G401.6 (cell line): ENCODE measurements around the gene EPHB1.

Source experiments
- FAIRE-seq: peaks from 2 replicates; lab custom pipeline; 2012; peaks lifted over from hg19 to GRCh38; lab: Jason Lieb, UNC

Gene EPHB1

GRCh38 chr3:134911586-134912548, 116.8 kb downstream of the EPHB1 start:
- FAIRE-seq: no peak

- FAIRE-seq: no peak
Measured at GRCh38 chr3:134916276-134916961, 121.4 kb downstream of the EPHB1 start.

- no peak for FAIRE-seq
Measured at GRCh38 chr3:134917631-134918030, 122.6 kb downstream of the EPHB1 start.

- FAIRE-seq: no peak
Measured at GRCh38 chr3:134918441-134918840, 123.4 kb downstream of the EPHB1 start.

DNA sequence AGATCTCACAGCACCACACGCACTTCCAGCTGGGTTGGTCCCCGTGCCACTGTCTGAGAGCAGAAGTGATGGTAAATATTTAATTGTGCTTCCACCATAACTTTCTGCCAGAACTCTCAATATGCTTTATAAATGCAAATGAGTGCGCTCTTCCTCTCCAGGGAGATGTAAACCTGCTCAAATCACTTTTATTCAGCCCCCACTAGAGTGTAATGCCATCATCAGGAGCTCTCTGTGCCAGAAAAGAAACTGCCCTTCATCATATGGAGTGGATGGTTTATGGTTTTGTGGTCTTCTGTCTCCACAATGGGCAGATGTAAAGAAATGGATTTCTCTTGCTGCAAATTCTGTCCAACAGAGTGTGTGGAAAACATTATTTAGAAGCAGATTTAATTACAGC, 127.0 kb downstream of the EPHB1 start:
- FAIRE-seq: no peak

DNA sequence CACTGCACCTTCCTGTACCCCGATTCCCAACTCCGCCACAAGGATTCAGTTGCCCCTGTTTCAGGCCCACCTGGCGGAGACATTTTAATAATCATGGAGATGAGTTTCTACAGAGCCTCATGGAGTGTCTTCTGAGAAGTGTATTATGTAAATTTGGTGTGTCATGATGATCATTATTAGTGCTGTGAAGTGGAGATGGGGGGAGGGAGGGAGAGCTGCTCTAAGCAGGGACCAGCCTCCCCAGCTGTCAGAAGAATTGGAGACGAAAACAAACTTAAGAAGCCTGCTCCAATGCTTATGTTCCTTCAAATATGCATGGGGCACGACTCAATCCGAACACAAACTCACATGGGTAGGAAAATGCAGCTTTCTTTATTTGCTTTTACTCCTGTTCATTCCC, 127.8 kb downstream of the EPHB1 start:
- FAIRE-seq: no peak

DNA sequence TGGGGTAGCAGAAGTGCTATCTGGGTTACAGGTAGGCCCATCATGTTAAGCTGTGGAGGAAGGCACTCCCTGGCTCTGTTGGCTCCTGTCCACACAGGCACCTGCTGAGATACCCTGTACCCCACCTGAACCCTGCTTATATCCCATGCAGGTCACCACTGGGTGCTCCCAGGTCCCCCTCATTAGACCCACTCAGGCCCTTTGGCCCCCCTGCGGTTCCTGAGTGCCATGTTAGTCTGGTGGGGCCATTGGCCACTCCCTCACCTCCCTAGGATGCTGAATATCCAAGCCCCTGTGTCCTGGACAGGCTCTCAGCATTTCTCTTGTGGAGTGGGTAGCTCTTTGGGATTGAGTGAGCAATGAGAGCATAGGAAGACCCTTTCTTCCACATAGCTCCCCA, 128.2 kb downstream of the EPHB1 start:
- no peak for FAIRE-seq

GRCh38 chr3:134927599-134927998, 132.5 kb downstream of the EPHB1 start:
- no peak for FAIRE-seq

GRCh38 chr3:134928392-134928791, 133.3 kb downstream of the EPHB1 start:
- no peak for FAIRE-seq

DNA sequence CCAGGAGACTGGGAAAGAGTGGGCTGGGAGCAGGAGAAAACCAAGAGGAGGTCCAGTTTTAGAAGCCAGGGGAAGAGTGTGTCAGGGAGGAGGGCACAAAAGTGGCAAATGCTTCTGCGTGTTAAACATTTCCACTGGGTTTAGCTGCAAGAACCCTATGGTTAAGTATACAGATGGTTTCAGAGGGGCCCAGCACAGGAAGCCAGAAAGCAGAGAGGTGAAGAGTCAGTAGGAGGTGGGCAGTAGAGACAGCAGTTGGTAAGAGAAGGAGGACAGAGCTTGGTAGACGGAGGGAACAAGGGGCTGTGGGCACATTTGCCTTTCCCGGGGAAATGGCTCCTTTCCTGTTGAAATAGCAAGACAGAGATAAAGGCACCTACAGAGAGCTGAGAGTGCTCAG, 133.8 kb downstream of the EPHB1 start:
- FAIRE-seq: no peak

GRCh38 chr3:134929976-134930375, 134.9 kb downstream of the EPHB1 start:
- no peak for FAIRE-seq

DNA sequence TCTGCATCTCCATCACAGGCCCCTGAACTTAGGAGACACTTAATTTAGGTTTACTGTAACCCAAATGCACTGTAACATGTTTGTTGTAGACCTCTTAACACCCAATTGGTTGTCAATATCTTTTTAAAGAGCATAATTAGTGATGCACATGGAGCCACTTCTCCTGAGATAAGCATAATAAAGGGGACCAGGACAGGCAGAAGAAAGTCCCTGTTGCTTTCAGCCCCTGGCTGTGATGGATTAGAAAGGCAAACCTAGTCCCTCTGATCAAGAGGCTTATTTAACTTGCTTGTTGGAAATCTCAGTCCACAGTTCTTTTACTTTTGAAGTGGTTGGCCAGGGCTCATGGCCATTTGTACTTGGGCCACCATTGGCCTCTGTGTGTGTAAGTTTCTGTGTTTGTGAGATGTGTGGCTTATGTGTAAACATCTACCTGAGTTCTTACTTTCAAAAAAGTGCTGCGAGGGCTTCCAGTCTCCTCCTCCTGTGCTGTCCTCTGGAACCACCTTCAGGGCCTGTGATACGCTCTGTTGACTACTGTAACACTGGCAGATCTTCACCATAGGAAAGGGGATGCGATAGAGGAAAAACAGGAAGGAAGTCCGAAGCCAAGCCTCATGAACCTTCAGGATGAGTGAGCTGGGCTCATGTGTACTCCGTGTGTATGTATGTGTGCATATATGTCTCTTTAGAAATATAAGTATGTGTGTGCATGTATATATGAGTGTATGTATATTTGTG, 136.2 kb downstream of the EPHB1 start:
- FAIRE-seq: no peak

GRCh38 chr3:134932035-134932434, 137.0 kb downstream of the EPHB1 start:
- no peak for FAIRE-seq

DNA sequence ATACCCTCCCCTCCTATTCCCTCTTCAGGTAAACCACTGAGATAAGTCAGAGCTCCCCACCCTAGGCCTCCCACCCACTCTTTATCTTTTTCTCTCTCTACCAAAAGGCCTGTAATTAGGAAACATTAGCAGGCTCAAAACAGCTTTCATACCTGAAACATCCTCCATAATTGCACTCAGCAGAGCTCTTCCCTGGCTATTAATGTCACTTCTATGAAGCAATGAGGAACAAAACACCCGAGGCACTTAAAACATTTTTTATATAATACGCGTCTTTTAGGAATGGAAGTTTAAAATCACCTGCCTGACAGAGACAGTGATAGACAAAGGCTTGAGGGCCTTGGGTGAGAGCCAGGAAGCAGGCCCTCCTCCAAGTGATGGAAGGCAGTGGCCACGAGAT, 138.9 kb downstream of the EPHB1 start:
- no peak for FAIRE-seq

GRCh38 chr3:134934933-134935332, 139.9 kb downstream of the EPHB1 start:
- FAIRE-seq: no peak

DNA sequence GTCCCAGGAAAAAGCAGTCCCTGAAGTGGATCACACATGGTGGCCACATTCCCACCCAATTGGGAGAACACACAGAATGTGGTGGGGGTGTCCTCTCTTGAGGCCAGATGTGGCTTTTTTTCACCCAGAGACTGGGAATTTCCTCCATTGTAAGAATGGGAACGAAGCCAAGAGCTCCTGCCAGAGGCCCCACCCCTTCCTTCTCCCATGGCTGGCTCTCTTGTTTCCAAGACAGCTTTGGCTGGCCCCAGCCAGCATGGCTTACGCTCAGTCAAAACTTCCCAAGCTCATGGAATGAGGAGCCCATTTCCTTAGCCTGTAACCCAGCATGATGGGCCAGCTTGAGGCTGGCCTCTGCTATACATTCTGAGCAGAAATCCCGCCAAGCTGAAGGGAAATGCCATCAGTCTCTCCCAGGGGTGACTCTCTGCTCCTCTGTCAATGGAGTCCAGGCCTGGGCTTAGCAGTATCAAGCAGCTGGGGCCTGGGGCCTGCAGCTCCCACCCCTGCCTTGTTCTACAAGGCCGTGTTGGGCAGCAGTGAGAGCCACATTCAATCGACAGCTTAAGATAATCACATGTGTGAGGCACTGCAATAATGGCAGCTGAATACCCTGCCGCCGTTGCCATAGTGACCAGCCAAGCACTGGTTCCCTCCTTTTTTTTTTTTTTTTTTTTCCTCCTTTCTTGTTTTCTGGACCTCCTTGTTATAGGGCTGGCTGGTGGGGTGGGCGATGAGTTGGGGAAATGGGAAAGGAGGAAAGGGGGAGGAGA, 142.4 kb downstream of the EPHB1 start:
- FAIRE-seq: no peak

DNA sequence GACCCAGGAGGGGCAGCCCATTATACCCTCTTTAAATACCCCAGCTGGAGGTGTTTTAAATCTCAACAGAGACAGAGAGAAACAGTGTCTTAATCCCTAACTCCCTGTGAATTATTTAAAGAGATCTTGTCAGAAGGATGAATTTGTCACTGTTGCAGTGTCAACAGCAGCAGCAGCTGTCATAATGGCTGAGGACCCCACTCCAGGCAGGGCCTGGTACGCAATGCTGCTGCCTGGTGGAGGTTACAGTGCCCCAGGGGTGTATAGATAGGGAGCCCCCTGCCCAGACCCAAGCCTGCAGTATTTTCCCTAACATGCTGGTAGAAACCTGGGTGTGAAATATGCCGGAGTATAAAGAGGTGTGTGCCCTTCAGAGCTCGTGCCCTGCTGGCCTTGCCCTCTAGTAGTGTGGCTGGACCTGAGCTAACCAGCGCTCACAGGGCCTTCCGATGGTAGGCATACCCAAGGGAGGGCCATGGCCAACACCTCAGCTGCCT, 143.0 kb downstream of the EPHB1 start:
- FAIRE-seq: no peak

DNA sequence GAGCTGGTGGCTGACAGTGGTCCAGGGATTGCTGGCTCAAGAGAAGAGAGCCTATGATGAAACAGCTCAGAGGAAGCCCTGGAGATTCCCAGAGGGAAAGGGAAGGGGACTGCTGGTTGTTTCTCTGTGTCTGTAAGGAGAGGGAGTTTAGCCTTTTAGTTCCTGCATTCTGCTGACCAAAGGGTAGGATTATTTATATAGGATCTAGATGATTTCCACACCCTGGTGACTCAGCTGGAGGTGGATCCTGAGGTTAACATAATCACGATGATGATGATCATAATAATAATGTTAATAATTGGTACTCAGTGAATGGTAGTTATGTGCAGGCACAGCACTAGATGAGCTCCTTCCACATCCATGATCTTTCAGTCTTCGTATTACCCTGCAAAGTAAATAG, 144.9 kb downstream of the EPHB1 start:
- FAIRE-seq: no peak

GRCh38 chr3:134941820-134942219, 146.8 kb downstream of the EPHB1 start:
- FAIRE-seq: no peak

DNA sequence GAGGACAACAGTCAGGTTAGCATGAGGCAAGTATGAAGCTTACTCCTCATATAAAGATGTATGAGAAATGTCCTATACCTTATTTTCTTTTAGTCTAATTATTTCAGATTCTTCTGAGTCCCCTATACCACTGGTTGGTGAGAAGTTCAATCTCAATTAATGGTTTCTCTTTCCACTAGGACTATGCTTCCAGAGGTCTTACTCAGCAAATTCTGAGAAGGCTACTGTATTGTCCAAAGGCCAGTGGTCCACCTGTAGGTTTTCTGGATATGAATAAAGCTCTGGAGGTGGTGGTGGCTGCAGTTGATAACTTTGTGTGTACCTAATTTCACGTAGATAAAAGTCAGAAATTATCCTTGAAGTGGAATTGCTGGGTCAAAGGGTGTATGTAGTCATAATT, 149.4 kb downstream of the EPHB1 start:
- no peak for FAIRE-seq

DNA sequence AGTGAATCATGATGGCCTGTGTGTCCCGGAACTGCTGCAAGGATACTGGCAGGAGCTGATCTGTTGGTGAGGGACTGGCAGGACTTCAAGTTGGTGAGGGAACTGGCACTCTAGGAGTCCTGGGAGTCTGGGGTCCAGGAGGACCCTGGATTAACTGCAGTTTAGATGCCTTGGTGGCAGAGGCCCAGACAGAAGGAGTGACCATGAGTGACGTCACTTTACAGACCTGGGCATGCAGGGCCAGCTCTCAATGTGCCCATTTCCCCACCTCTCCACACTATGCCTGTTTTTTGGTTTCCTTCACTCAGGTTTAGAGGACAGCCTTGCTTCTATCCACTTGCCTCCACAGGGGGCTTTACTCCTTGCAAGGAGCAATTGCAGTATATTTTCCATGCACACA, 154.1 kb downstream of the EPHB1 start:
- FAIRE-seq: no peak

GRCh38 chr3:134952371-134952770, 157.3 kb downstream of the EPHB1 start:
- FAIRE-seq: no peak
